ENCODE measurements around the gene TSHZ2. TPM values are rescaled to one million over a fixed set of nuclear protein-coding genes. Genes with fewer than 3 reads are reported as not detected.

The TSHZ2 gene
- total RNA-seq, 2 experiments from 2014 or later, result 0.38 to 0.54 TPM

DNA sequence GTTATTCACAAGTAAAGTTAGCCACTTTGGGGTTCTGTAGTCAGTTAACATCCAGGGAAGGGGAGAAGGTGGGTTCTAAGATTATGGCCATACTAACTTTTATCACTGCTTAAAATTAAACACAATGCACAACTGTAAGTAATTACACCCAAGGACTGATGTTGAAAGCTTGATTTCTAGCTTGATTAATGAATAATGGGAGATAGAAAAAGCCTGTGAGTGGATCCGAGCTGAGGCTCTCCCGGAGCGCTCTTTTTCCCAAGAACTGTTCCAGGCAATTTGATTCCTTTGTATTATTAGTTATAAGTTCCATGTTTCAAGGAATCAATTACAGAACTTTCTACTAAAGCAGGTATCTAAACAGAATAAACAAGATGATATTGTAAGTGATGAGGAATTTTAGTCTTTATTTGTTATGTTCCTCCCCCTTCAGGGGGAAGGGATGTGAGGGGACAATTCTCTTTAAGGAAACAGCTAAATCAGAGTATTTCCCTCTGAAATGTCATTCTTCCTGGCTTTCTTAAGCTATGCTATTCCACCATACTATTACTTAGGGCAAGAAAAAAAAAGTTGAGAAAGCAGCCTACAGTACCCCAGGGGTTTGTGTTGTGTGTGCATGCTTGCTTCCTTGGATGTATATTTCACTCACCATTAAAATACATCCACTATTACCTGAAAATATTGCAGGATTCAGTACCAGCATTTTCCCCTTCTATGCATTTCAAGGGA, 3.8 kb downstream of the TSHZ2 start:
- TF ChIP-seq, protein P1, sequence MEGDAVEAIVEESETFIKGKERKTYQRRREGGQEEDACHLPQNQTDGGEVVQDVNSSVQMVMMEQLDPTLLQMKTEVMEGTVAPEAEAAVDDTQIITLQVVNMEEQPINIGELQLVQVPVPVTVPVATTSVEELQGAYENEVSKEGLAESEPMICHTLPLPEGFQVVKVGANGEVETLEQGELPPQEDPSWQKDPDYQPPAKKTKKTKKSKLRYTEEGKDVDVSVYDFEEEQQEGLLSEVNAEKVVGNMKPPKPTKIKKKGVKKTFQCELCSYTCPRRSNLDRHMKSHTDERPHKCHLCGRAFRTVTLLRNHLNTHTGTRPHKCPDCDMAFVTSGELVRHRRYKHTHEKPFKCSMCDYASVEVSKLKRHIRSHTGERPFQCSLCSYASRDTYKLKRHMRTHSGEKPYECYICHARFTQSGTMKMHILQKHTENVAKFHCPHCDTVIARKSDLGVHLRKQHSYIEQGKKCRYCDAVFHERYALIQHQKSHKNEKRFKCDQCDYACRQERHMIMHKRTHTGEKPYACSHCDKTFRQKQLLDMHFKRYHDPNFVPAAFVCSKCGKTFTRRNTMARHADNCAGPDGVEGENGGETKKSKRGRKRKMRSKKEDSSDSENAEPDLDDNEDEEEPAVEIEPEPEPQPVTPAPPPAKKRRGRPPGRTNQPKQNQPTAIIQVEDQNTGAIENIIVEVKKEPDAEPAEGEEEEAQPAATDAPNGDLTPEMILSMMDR (IDR thresholded peaks at IDR 0.05), result no peak
- Mint-ChIP-seq H3K36me3 (ENCODE audit: low read depth) (no peaks in the 10 kb centered on the region), H3K9me3 (no peaks in the 10 kb centered on the region), H3K27ac (no peak overlapping the region), H3K4me3 (no peak overlapping the region), H3K27me3 (peaks cover 37% of the 10 kb centered on the region), H3K4me1 (ENCODE audit: low read depth) (peaks cover 23% of the 10 kb centered on the region)
- ChIA-PET POLR2A (no interaction called here), CTCF (no interaction called here)
- intact Hi-C loops (cut with micrococcal nuclease), result no loop called here
- DNase-seq, result no peak
- no peak for ATAC-seq

DNA sequence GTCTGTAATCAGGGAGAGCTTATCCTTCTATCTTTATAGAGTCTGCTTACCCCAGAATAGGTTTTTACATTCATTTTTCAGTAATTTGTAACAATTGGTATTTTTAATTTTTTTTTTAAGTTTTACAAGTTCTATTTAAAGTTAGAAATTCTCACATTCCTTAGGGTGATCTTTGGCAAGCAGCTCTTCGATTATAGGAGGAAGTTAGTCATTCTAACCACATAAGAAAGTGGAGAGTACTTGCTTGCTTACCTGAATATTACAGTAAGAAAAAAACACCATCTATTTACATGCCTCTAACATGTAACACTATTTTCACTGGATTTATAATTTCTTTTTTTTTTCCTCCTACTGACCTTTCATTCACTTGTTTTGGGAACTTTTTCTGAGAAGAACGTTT, 6.7 kb downstream of the TSHZ2 start:
- H3K27me3 Mint-ChIP-seq, result peaks cover 28% of the 10 kb centered on the region
- TF ChIP-seq, protein P1 (IDR thresholded peaks at IDR 0.05), result no peak
- H3K9me3 Mint-ChIP-seq, result no peaks in the 10 kb centered on the region
- CTCF ChIA-PET, result interaction anchor here (1.1 kb wide), 1 partner anchor 667 kb away, joined by 3 read pairs; no protein-coding TSS in a partner anchor
- intact Hi-C loops (cut with micrococcal nuclease), result no loop called here
- H3K4me3 Mint-ChIP-seq, result no peak overlapping the region
- no peaks in the 10 kb centered on the region for H3K36me3 Mint-ChIP-seq (ENCODE audit: low read depth)
- H3K27ac Mint-ChIP-seq, result no peak overlapping the region
- H3K4me1 Mint-ChIP-seq (ENCODE audit: low read depth), result peaks cover 15% of the 10 kb centered on the region
- DNase-seq, result no peak
- ATAC-seq, result no peak
- POLR2A ChIA-PET, result no interaction called here

DNA sequence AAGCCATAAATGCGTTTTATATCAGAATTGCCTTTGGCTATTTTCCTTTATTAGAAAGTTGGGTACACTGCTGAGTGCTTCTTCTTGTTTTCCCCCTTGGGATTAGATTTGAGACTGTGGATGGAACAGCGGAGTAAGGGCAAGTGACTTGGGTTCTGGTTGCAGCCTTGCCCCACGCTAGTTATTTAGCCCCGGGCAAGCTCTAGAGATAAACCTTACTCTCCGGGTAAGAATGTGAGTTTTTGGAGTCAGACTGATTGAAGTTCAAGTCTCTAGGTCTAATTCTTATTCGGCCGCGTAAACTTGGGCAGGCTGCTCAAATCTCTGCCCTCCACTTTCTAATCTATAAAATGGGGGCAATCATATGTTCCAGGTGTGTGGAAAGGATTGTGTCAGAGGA, 8.9 kb downstream of the TSHZ2 start:
- POLR2A ChIA-PET, result no interaction called here
- no peak overlapping the region for H3K4me3 Mint-ChIP-seq
- no peak overlapping the region for H3K27ac Mint-ChIP-seq
- H3K36me3 Mint-ChIP-seq (ENCODE audit: low read depth), result no peaks in the 10 kb centered on the region
- intact Hi-C loops (cut with micrococcal nuclease), result no loop called here
- DNase-seq (no peak), ATAC-seq (no peak)
- no peaks in the 10 kb centered on the region for H3K9me3 Mint-ChIP-seq
- TF ChIP-seq, protein P1 (IDR thresholded peaks at IDR 0.05), result no peak
- H3K4me1 Mint-ChIP-seq (ENCODE audit: low read depth), result peaks cover 10% of the 10 kb centered on the region
- H3K27me3 Mint-ChIP-seq, result peaks cover 19% of the 10 kb centered on the region
- CTCF ChIA-PET, result no interaction called here

DNA sequence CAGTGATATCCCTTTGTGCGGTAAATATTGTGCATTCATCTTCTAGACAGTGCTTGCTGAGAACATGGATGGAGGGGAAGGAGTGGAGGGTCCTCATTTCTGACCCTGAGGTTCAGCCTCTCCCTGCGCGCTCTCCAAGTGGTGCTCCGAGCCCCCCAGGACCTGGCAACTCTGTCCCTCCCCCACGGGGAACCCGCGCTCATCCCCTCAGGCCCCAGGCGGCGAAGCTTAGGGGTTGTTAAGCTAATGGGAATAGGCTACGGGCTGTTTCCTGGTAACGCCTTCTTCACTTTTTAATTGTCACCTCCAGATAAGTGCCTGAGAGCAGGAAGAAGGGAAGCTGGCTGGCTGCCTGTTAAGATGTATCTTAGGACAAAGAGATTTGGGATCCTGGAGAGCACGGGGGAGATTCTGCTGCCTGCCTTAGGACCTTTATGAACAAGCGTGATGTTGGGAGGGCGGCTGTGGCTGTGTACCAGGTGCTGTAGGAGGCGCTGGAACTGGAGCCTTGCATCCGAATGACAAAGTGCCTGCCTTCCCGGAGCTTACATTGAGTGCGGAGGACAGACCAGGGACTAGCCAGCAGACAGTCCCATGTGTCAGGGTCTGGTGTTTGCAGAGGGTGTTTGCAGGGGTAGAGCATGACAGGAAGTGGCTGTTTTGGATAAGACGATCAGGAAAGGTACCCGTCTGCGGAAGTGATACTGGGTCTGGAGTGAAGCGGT, 11.7 kb downstream of the TSHZ2 start:
- ChIA-PET CTCF (no interaction called here), POLR2A (interaction anchor here (0.9 kb wide), 1 partner anchor 10 kb away, joined by 3 read pairs; no protein-coding TSS in a partner anchor)
- ATAC-seq, result no peak
- no peaks in the 10 kb centered on the region for H3K9me3 Mint-ChIP-seq
- peaks cover 14% of the 10 kb centered on the region for H3K27me3 Mint-ChIP-seq
- peak overlapping the region; percentile 48 for H3K4me3 Mint-ChIP-seq
- TF ChIP-seq, protein P1 (IDR thresholded peaks at IDR 0.05), result no peak
- H3K4me1 Mint-ChIP-seq (ENCODE audit: low read depth), result peaks cover 9% of the 10 kb centered on the region
- no peak overlapping the region for H3K27ac Mint-ChIP-seq
- H3K36me3 Mint-ChIP-seq (ENCODE audit: low read depth), result no peaks in the 10 kb centered on the region
- intact Hi-C loops (cut with micrococcal nuclease), result no loop called here
- DNase-seq, result peak; percentile 9

DNA sequence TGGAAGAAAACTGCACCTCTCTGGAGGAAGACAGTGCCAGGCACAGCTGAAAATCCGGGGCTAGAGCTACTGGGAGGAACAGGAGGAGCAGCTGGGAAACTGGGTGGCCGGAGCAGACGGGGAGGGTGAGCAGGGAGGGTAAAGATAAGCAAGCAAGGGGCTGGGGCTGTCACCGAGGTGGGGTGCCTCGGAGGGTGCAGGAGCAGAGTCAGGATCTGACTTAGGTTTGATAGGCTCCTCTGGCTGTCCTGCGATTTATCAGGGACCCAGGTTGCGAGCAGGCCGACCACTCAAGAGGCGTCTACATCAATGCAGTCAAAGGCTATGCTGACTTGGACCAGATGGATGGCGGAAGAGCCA, 12.3 kb downstream of the TSHZ2 start:
- ChIA-PET POLR2A (interaction anchor here (0.9 kb wide), 1 partner anchor 11 kb away, joined by 3 read pairs; no protein-coding TSS in a partner anchor), CTCF (no interaction called here)
- Mint-ChIP-seq H3K4me1 (ENCODE audit: low read depth) (peaks cover 6% of the 10 kb centered on the region), H3K27me3 (peaks cover 14% of the 10 kb centered on the region), H3K36me3 (ENCODE audit: low read depth) (no peaks in the 10 kb centered on the region), H3K4me3 (peak overlapping the region; percentile 48), H3K27ac (no peak overlapping the region), H3K9me3 (no peaks in the 10 kb centered on the region)
- intact Hi-C loops (cut with micrococcal nuclease), result no loop called here
- DNase-seq (no peak), ATAC-seq (no peak)
- TF ChIP-seq, protein P1 (IDR thresholded peaks at IDR 0.05), result no peak
